Fibroblast of upper back skin (primary cell): Measurements from ENCODE around the gene MC3R.
"Not testable (repeated sequence)": the region's sequence is repeated elsewhere in the genome, so short reads cannot be mapped to it uniquely, and the experiment has no call there.

Experiments
- DNase-seq: peaks from one replicate; pipeline ENCODE4 v3.0.0-alpha.2; 2013

Gene MC3R

GRCh38 chr20:56247954-56248782 lies at the start of gene MC3R:
Gene MC3R, plus strand, starts transcription at chr20:56248732. Its CDS starts 112 bp downstream, at chr20:56248844.
- DNase-seq: peak; percentile 14

GRCh38 chr20:56200456-56200855 lies 48.1 kb upstream of the MC3R start:
- no peak for DNase-seq

DNA sequence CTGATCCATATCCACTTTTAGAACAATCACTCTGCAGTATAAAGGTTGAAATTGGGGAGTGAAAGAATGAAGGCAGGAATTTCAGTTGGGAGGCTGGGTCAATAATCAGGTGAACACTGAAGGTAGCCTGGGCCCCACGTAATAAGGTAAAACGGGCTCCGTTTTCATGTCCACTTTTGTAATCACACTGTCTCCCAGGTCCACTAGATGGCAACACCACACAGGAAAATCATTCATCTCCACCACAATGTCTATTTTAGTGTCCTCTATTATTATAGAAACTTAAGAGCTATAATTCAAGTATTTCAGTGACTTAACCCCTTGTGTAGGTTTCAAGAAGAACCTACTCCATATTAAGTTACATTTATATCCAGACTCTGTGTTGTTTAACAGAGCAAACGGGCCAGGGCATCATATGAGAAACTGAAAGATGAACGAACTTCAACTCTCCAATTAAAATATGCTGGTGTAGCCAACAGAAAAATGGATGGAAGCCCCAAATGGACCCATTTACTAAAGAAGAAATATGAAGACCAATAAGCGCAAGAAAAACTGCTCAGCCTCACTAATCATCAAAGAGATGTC lies 45.9 kb upstream of the MC3R start:
- no peak for DNase-seq

DNA sequence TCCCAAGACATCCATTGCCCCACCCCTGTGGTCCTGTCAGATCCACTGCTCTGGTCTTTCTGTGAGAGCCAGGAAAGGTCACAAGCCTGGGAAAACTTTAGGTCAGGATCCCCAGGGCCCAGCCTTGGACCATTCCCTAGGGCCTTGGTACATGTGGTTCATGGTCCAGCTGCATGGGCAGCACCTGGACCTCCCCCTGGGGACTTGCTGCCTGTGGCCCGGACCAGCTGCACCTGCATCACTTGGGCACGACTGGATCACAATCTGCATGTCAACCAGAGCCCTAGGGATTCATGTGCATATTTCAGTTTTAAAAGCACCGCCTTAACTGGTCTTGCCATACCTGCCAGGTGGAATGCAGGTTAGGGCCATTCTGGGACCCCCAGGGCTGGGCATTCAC lies 44.3 kb upstream of the MC3R start:
- DNase-seq: no peak

- no peak for DNase-seq
Observed at GRCh38 chr20:56205346-56205745, 43.2 kb upstream of the MC3R start.

- no peak for DNase-seq
Observed at GRCh38 chr20:56207656-56208055, 40.9 kb upstream of the MC3R start.

- no peak for DNase-seq
Observed at GRCh38 chr20:56208121-56208520, 40.4 kb upstream of the MC3R start.

DNA sequence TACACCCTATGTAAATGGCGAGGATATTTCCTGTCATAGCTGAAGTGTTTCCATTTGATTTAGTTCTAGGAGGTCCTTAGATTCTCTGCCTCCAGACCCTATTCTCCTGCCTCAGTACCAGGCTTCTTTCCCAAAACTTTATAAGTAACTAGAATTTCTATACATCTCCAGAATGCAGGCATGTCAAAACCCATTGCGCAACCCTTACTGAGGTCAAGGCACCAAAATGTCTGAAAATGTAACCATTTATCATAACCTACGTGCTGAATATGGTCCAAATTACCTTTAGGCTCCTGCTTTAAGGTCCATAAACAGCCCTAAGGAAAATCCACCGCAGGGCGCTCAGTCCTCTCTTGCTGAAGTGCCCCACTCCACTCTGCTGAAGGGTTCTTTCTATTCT lies 37.5 kb upstream of the MC3R start:
- no peak for DNase-seq

GRCh38 chr20:56212091-56212490 lies 36.4 kb upstream of the MC3R start:
- DNase-seq: no peak

GRCh38 chr20:56213321-56213720 lies 35.2 kb upstream of the MC3R start:
- DNase-seq: no peak

DNA sequence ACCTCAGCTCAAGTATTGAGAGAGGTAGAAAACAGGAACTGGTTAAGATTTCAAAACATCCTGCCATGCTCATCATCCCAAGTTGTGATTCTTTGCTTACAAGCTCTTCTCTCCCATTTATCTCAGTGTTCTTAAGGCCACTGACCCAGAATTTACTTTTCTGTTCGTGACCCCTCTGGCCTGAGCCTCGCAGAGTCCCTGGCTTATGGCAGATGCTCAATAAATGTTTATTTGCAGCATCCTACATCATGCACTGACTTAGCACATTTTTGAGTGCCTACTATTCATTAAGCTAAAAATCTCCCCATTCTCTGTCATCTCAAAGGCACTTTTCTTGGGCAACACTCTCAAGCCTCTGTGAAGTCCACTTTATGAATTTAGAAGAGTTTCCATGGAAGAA lies 33.4 kb upstream of the MC3R start:
- no peak for DNase-seq

- DNase-seq: no peak
Observed at GRCh38 chr20:56217829-56218228, 30.7 kb upstream of the MC3R start.

- not testable (repeated sequence) for DNase-seq
Observed at GRCh38 chr20:56221186-56221585, 27.3 kb upstream of the MC3R start.

- no peak for DNase-seq
Observed at GRCh38 chr20:56222201-56222600, 26.3 kb upstream of the MC3R start.

- DNase-seq: no peak
Observed at GRCh38 chr20:56222945-56223344, 25.6 kb upstream of the MC3R start.

DNA sequence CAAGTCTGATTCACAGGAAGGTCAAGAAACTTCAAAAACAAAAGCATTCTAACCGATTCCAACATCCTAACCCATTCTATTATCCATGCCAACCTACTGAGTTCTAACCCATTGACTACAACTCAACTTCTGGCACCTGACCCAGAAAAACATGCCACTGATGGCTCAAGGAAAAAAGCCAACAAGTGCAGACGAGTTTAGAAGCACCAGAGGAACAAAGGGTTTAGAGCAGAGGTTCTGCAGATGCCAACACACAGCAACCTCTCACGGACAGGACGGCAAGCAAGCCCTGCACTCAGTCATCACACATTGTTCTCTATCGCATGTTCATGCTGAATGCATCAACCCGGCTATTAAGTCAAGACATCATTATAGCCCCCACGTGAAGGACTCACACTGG lies 25.2 kb upstream of the MC3R start:
- no peak for DNase-seq

DNA sequence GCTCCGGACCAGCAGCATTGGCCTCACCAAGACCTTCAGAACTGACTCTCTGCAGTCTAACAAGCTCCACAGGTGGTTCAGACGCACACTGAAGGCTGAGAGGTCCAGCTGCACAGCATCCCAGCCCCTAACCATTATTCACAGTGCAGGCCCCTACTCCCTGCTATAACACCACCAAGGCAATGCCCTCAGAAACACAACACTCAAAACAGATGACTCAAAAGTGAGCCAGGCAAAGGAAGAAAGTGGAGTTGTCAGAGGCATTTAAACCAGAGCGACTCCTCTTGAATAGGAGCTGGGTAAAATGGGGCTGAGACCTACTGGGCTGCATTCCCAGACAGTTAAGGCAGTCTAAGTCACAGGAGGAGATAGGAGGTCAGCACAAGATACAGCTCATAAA lies 20.5 kb upstream of the MC3R start:
- DNase-seq: no peak

GRCh38 chr20:56229812-56230211 lies 18.7 kb upstream of the MC3R start:
- no peak for DNase-seq

GRCh38 chr20:56234110-56234509 lies 14.4 kb upstream of the MC3R start:
- no peak for DNase-seq

GRCh38 chr20:56237335-56237734 lies 11.2 kb upstream of the MC3R start:
- no peak for DNase-seq

DNA sequence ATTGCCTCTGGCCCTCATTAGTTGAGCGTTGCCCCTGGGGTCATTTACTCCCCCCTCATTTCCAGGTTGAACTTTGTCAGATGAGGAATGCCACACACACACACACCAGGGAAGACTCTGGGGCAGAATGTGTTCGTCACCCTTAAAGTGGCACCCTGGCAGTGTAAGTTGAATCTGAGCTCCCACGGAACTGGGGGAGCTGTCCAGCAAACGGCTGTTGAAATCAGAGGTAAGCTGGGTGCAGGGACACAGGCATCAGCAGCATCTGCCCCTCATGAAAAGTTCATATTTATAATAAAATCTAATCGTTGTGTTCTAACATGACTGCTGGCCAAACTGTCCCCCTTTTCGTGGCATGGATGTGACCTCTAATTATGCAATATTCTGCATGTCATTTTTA lies 4.3 kb upstream of the MC3R start:
- DNase-seq: no peak

- no peak for DNase-seq
Observed at GRCh38 chr20:56245761-56246160, 2.8 kb upstream of the MC3R start.

DNA sequence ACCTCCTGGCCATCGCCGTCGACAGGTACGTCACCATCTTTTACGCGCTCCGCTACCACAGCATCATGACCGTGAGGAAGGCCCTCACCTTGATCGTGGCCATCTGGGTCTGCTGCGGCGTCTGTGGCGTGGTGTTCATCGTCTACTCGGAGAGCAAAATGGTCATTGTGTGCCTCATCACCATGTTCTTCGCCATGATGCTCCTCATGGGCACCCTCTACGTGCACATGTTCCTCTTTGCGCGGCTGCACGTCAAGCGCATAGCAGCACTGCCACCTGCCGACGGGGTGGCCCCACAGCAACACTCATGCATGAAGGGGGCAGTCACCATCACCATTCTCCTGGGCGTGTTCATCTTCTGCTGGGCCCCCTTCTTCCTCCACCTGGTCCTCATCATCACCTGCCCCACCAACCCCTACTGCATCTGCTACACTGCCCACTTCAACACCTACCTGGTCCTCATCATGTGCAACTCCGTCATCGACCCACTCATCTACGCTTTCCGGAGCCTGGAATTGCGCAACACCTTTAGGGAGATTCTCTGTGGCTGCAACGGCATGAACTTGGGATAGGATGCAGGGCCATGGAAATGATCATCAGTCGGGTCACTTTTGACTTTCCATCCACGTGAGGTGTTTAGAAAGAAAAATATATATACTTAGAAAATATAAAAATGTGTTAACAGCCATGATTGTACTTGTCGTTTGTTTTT lies 868 bp downstream of the MC3R start:
- peak; percentile 1 for DNase-seq

- DNase-seq: no peak
Observed at GRCh38 chr20:56249956-56250355, 1.4 kb downstream of the MC3R start.
